Esophagus squamous epithelium (tissue), 5 donors: ENCODE measurements around the gene MATK. TPM values are rescaled to one million over a fixed set of nuclear protein-coding genes. Genes with fewer than 3 reads are reported as not detected.

Source experiments
- DNase-seq: peaks from one replicate; lab custom pipeline; 2025; lab: John Stamatoyannopoulos, UW
- H3K27ac ChIP-seq, 4 donors: fragments of 200-600 bp; sonication (generic); one replicate each; pipeline ENCODE4 v1.5.1; 2016 to 2019; ENCODE audit warnings: mild to moderate bottlenecking in 1 of 4
- H3K27me3 ChIP-seq, 4 donors: fragments of 200-600 bp; sonication (generic); 1 replicate in 3 of 4; 2 replicates in 1 of 4; pipeline versions ENCODE4 v1.5.1 to v1.6.0; 2017 to 2021; ENCODE audit warnings: antibody characterized with exemption in 1 of 4
- H3K36me3 ChIP-seq, 3 donors: fragments of 200-600 bp; sonication (generic); one replicate each; pipeline ENCODE4 v1.5.1; 2016 to 2019
- H3K4me1 ChIP-seq, 3 donors: fragments of 200-600 bp; sonication (generic); one replicate each; pipeline ENCODE4 v1.5.1; 2017 to 2019
- H3K4me3 ChIP-seq, 4 donors: fragments of 200-600 bp; sonication (generic); 1 replicate in 3 of 4; 2 replicates in 1 of 4; pipeline ENCODE4 v1.5.1; 2016 to 2019; ENCODE audit warnings: mild to moderate bottlenecking in 2 of 4, moderate library complexity in 1 of 4
- H3K9me3 ChIP-seq, 3 donors: fragments of 200-600 bp; sonication (generic); one replicate each; pipeline ENCODE4 v1.5.1; 2016 to 2019
- CTCF ChIP-seq, 6 experiments: fragments of 450-650 bp in 4 of 6; fragments of 200-600 bp in 2 of 6; sonication (generic) in 2 of 6; IDR thresholded peaks; one replicate each; pipeline ENCODE4 v1.5.1; 2016 to 2019; ENCODE audit warnings: antibody characterized with exemption in 6 of 6, mild to moderate bottlenecking in 4 of 6, moderate library complexity in 4 of 6
- POLR2A ChIP-seq, 4 donors: fragments of 450-650 bp; IDR thresholded peaks; one replicate each; pipeline ENCODE4 v1.6.1; 2017; ENCODE audit warnings: antibody characterized with exemption in 4 of 4, mild to moderate bottlenecking in 4 of 4, moderate library complexity in 3 of 4
- WGBS, 2 donors: methylation state at CpG; one replicate each; pipeline ENCODE4 v1.1.5; 2018; 5-methylcytosine and 5-hydroxymethylcytosine counted together
- intact Hi-C: fragments of 100-400 bp; cut with DNase I; formaldehyde crosslinking; loops from one replicate; pipeline ENCODE4 v1.15.0; 2022
- total RNA-seq, 4 donors: library from RNA; depleted of rRNA; stranded (reverse); fragments of >200 nt; gene quantifications; one replicate each; pipeline ENCODE4 v1.1.0, GENCODE V29; 2016
- donor health status: DM: yes; HTN: yes; CAD: no.

The MATK gene
- total RNA-seq, 4 donors from 2014 or later, result 1.1 to 4.4 (median 2.1) TPM; not detected in 1

GRCh38 chr19:3783660-3784584 lies 2.3 kb downstream of the MATK start:
- Histone ChIP-seq H3K4me3 (no peak overlapping the region), H3K4me1 (peaks cover 6 to 16% (median 12%) of the 10 kb centered on the region in 3 donors), H3K27me3 (peaks cover 0 to 68% (median 0%) of the 10 kb centered on the region in 4 donors), H3K27ac (no peak overlapping the region), H3K36me3 (no peaks in the 10 kb centered on the region), H3K9me3 (peaks cover 0 to 22% (median 14%) of the 10 kb centered on the region in 3 donors)
- WGBS, 2 donors, result 60 to 84% methylated on average over 4 to 11 of the region's 49 CpGs
- intact Hi-C loops, result no loop called here
- no peak for DNase-seq
- TF ChIP-seq CTCF (IDR thresholded peaks at IDR 0.05) (peak in 1 of 6 experiments; percentile 41), POLR2A (IDR thresholded peaks at IDR 0.05) (no peak)

GRCh38 chr19:3782903-3783302 lies 3.3 kb downstream of the MATK start:
- TF ChIP-seq POLR2A (IDR thresholded peaks at IDR 0.05) (no peak), CTCF (IDR thresholded peaks at IDR 0.05) (no peak)
- Histone ChIP-seq H3K27me3 (peaks cover 0 to 71% (median 0%) of the 10 kb centered on the region in 4 donors), H3K36me3 (no peaks in the 10 kb centered on the region), H3K27ac (no peak overlapping the region), H3K9me3 (peaks cover 0 to 22% (median 14%) of the 10 kb centered on the region in 3 donors), H3K4me1 (peaks cover 6 to 16% (median 12%) of the 10 kb centered on the region in 3 donors), H3K4me3 (no peak overlapping the region)
- DNase-seq, result no peak
- WGBS, 2 donors, result 90 to 100% methylated on average over 1 to 2 of the region's 13 CpGs
- intact Hi-C loops, result no loop called here

- TF ChIP-seq CTCF (IDR thresholded peaks at IDR 0.05) (no peak), POLR2A (IDR thresholded peaks at IDR 0.05) (no peak)
- no peak for DNase-seq
- peaks cover 0 to 68% (median 0%) of the 10 kb centered on the region in 4 donors for H3K27me3 ChIP-seq
- peaks cover 0 to 22% (median 14%) of the 10 kb centered on the region in 3 donors for H3K9me3 ChIP-seq
- no peak overlapping the region for H3K27ac ChIP-seq
- H3K4me3 ChIP-seq, result no peak overlapping the region
- H3K36me3 ChIP-seq, result no peaks in the 10 kb centered on the region
- 86 to 100% methylated on average over 1 of the region's 1 CpG for WGBS, 2 donors
- intact Hi-C loops, result no loop called here
- peaks cover 6 to 16% (median 12%) of the 10 kb centered on the region in 3 donors for H3K4me1 ChIP-seq
These were observed 3.9 kb downstream of the MATK start for GRCh38 chr19:3782330-3782729.

- peaks cover 0 to 61% (median 0%) of the 10 kb centered on the region in 4 donors for H3K27me3 ChIP-seq
- TF ChIP-seq CTCF (IDR thresholded peaks at IDR 0.05) (no peak), POLR2A (IDR thresholded peaks at IDR 0.05) (no peak)
These were observed 4.6 kb downstream of the MATK start for GRCh38 chr19:3781603-3782002.

GRCh38 chr19:3780786-3781304 lies 5.3 kb downstream of the MATK start:
- H3K4me1 ChIP-seq, result peaks cover 6 to 13% (median 10%) of the 10 kb centered on the region in 3 donors
- intact Hi-C loops, result no loop called here
- no peak for DNase-seq
- H3K27me3 ChIP-seq, result peaks cover 0 to 54% (median 0%) of the 10 kb centered on the region in 4 donors
- no peak overlapping the region for H3K4me3 ChIP-seq
- no peak overlapping the region for H3K27ac ChIP-seq
- 79 to 80% methylated on average over 8 of the region's 9 CpGs for WGBS, 2 donors
- H3K36me3 ChIP-seq, result no peaks in the 10 kb centered on the region
- TF ChIP-seq POLR2A (IDR thresholded peaks at IDR 0.05) (no peak), CTCF (IDR thresholded peaks at IDR 0.05) (no peak)
- peaks cover 0 to 22% (median 14%) of the 10 kb centered on the region in 3 donors for H3K9me3 ChIP-seq

More at GRCh38 chr19:3781603-3782002, 4.6 kb downstream of the MATK start:
- Histone ChIP-seq H3K27ac (no peak overlapping the region), H3K9me3 (peaks cover 0 to 22% (median 14%) of the 10 kb centered on the region in 3 donors), H3K4me3 (no peak overlapping the region), H3K4me1 (peaks cover 6 to 16% (median 12%) of the 10 kb centered on the region in 3 donors), H3K36me3 (no peaks in the 10 kb centered on the region)
- intact Hi-C loops, result no loop called here
- WGBS, 2 donors, result 86 to 89% methylated on average over 2 of the region's 2 CpGs
- DNase-seq, result no peak
